T47D (cell line): ENCODE measurements around the gene HECW1.
"Not testable (repeated sequence)": the region's sequence is repeated elsewhere in the genome, so short reads cannot be mapped to it uniquely, and the experiment has no call there.

Source experiments
- DNase-seq, 2 experiments: peaks; one replicate each; pipeline versions ENCODE4 v3.0.0 to v3.0.0-alpha.2; 2011 to 2012; ENCODE audit warnings: low read depth in 1 of 2, low spot score in 1 of 2
- JUND ChIP-seq: IDR thresholded peaks from 2 replicates; pipeline ENCODE4 v1.6.1; 2012; ENCODE audit warnings: low read depth
- in situ Hi-C: cut with HindIII; loops from 2 replicates; pipeline ENCODE4 v1.10.0; 2016; ENCODE audit warnings: low sequenced_read_pairs, low pct_unique_long_range_greater_than_20kb

The HECW1 gene

GRCh38 chr7:43481902-43482678 lies 369.6 kb downstream of the HECW1 start:
- TF ChIP-seq JUND = no peak
- in situ Hi-C loops = no loop called here

GRCh38 chr7:43482679-43483252 lies 370.3 kb downstream of the HECW1 start:
- DNase-seq = no peak
- no peak for TF ChIP-seq JUND
- in situ Hi-C loops = no loop called here

More at GRCh38 chr7:43481902-43482678, 369.6 kb downstream of the HECW1 start:
- DNase-seq = no peak

DNA sequence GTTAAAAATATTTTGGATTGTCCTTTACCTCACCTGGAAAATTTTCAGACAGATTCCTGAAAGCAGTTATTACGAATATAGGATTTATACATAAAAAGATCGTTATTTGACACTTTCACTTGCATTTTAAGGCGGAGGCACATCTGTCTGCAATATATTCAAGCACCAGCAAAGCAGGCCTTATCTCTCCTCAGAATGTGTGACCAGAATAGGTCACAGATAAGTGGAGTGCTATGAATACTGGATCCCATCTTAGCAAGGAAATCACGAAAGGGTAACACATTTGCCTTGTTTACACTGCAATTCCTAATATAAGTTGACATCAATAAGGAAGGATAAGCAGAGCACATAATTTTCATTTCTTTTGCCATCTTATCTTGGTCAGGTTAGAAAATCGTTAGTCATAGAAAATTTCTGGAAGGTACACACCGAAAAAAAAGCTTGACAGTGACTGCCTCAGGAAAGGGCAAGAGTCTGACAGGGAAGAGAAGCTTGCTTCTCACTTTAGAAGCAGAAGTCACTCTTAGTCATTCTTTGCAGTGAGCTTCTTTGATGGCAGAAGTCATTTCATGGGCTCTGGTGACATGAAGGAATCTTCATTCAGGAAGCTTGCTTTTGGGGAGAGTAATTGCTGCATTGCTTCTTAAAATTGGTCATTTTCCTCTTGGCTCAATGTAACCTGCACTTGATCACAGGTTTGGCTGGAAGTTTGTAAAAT lies 372.4 kb downstream of the HECW1 start:
- DNase-seq = no peak
- TF ChIP-seq JUND = no peak
- in situ Hi-C loops = no loop called here

GRCh38 chr7:43485580-43485979 lies 373.1 kb downstream of the HECW1 start:
- in situ Hi-C loops = no loop called here
- no peak for TF ChIP-seq JUND

DNA sequence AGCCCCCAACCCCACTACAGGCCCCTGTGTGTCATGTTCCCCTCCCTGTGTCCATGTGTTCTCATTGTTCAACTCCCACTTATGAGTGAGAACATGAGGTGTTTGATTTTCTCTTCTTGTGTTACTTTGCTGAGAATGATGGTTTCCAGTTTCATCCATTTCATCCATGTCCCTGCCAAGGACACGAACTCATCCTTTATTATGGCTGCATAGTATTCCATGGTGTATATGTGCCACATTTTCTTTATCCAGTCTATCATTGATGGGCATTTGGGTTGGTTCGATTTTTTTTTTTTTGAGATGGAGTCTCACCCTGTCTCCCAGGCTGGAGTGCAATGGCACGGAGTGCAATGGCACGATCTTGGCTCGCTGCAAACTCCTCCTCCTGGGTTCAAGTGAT lies 373.6 kb downstream of the HECW1 start:
- in situ Hi-C loops, DNase-seq: not testable (repeated sequence)

More at GRCh38 chr7:43485580-43485979, 373.1 kb downstream of the HECW1 start:
- no peak for DNase-seq

GRCh38 chr7:43486634-43487033 lies 374.2 kb downstream of the HECW1 start:
- DNase-seq = no peak
- no peak for TF ChIP-seq JUND
- in situ Hi-C loops = no loop called here

DNA sequence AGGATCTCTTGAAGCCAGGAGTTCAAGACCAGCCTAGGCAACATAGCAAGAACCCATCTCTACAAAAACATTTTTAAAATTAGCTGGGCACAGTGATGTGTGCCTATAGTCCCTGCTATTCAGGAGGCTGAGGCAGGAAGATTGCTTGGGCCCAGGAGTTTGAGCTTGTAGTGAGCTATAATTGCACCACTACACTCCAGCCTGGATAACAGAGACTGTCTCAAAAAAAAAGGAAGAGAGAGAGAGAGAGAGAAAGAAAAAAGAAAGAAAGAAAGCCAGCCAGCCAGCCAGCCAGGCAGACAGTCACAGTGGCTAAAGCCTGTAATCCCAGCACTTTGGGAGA lies 375.3 kb downstream of the HECW1 start:
- no peak for DNase-seq
- TF ChIP-seq JUND = no peak
- in situ Hi-C loops = no loop called here

GRCh38 chr7:43489257-43489656 lies 376.8 kb downstream of the HECW1 start:
- DNase-seq = no peak
- no peak for TF ChIP-seq JUND
- in situ Hi-C loops = no loop called here

GRCh38 chr7:43490016-43490415 lies 377.6 kb downstream of the HECW1 start:
- in situ Hi-C loops = no loop called here
- TF ChIP-seq JUND = no peak
- no peak for DNase-seq

DNA sequence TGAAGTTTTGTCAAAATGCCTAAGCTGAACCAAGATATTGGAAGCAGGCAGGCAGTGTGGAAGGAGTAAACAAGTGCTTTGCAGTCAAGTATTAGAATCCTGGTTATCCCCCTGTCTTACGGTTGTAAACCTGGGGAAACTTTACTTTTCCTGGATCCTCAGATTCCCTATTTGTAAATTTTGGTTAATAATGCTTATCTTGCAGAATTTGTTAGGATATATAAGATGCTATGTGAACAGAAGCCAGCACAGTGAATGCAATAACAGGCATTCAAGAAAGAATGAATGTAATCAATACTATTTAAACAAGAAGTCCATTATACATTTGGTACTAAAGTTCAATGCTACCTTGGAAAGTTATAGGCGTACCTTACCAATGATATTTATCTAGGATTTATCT lies 378.7 kb downstream of the HECW1 start:
- DNase-seq = no peak
- in situ Hi-C loops = no loop called here
- TF ChIP-seq JUND = no peak

GRCh38 chr7:43491984-43492383 lies 379.5 kb downstream of the HECW1 start:
- DNase-seq = no peak
- in situ Hi-C loops = no loop called here
- TF ChIP-seq JUND = no peak

DNA sequence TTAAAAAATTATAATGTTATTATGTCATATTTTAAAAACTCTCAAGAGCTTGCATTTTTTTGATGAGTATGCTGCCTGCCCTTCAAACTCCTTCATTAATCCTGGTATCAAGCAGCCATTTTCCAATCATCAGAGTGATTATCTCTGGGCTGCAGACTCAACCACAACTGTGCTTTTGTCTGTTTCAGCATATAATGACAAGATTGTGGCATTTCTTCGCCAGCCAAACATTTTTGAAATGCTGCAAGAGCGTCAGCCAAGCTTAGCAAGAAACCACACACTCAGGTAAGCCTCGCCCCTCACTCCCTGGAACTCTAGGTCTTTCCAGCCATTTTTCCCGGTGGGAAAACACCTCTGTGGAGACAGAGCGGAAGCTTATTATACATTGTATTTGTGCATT lies 380.4 kb downstream of the HECW1 start:
- in situ Hi-C loops = no loop called here
- DNase-seq = no peak
- no peak for TF ChIP-seq JUND

DNA sequence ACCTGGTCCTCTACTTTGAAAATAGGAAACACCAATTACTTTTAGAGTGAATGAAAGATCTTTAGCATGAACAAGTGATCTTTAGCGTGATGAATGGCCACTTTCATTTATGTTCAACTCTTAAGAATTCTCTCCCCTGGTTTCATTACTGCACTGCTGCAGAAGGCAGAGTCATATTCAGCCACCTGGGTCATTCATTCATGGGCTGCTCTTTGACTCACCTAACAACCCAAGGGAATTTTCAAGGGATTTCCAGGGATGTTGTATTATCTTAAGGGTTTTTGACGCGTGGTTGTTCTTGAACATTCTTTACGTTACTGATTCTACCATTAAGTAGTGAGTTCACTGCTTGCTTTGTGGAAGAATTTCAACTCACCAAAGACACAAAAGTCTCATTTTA lies 383.1 kb downstream of the HECW1 start:
- DNase-seq = no peak
- no peak for TF ChIP-seq JUND
- in situ Hi-C loops = no loop called here
